ENCODE measurements around the gene CIB2.

Gene CIB2

DNA sequence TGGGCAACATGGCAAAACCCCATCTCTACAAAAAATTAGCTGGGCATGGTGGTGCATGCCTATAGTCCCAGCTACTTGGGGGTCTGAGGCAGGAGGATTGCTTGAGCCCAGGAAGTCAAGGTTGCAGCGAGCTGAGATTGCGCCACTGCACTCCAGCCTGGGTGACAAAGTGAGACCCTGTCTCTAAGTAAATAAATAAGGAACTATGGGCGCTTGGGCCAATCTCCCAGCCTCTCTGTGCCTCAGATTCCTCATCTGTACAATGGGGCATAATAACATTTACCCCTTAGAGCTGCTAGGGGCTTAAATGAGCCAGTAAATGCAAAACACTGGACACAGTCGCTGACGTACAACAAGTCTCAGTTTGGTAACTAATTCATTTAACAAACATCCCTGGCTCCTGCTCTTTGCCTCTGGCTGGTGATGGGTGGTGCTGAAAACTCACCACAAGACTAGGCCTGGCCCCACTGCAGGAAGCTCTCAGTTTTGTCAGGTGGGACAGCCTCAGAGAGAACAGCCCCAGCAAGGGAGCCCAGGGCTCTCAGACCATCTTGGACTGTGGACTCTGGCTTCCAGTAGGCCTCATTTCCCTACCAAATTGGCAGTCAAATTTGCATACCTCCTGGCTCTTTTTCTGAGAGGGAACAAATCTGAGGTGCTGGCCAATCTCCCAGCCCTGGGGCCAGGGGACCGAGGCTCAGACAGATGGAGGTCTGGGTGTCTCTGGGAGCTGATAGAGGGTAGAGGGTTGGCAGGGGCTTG, 47.4 kb downstream of the CIB2 start:
- DNase-seq (ENCODE audit: low spot score), result no peak

DNA sequence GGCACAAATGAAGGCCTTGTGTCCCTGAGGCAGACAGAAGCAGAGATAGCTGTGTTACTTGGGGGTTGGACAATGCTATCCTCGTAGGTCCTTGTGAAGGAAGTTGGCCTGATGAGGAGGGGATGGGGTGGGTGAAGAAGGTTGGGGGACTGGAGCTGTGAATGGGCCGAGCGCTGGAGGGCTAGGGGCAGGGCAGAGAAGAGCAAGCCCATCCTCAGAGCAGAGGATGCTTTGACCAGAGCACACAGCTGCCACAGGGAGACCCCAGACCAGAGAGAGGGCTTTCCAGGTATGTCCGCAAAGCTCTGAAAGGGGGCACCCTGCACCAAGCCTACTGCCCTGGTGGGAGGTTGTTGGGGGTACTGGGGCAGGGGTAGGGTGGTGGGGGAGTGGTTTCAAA, 48.1 kb downstream of the CIB2 start:
- DNase-seq (ENCODE audit: low spot score), result no peak

DNA sequence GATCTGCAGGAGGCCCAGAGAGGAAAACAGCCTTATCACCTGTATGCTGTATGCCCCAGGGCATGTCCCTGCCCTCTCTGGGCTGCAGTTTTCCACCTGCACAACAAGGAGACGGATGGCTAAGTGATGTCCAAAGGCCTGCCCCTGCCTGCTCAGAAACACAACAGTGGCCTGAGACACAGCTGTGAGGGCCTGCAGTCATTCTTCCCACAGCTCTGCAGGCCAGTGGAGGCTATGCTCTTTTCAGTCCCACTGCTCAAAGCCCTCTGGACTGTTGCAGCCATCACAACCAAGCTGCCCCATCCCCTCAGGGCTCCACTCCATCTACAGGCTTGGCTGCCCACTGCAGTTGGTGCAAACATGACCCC, 48.5 kb downstream of the CIB2 start:
- DNase-seq (ENCODE audit: low spot score), result no peak

DNA sequence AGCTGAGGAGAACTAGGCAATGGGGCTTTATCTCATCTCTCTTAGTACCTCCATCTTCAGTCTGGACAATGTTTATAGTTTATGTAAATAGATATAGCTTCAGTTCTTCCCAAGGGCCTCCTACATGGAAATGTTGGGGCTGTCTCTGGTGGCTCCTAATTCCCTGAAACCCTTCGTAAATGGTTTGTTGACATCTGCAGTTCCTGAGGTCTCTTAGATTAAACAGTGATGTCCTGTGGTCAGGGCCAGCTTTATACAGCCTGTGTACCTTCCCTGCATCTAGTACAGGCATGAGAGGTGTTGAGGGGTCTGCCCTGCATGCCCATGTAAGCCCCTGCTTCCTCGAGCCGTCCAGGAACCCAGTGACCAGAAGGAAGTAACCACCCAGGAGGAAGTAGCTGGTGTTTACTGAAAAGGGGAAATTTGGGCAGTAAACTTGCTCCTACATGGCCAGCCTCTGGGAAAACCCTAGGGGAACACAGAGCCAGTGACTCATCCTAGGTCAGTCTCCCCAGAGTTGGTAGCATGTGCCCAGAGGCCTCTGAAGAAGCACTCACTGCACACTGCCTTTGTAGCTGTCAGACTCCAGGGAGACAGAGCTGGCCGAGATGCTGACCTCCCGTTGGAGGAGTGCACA, 49.0 kb downstream of the CIB2 start:
- DNase-seq (ENCODE audit: low spot score), result no peak

DNA sequence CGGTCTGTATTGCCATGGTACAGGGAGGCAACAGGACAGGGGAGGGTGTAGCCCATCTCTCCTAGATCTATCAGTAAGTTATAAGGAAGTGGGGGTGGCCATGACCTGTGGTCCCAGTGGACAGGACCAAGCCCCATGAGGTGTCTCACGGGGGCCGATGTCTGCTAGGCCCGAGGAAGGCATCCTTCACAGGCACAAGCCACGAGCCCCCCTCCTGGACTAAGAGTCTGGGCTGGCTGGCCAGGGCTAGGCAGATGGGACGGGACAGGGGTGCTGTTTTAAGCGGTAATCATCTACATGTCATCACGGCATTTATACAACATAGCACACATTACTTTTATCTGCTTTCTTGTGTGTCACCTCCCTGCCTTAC, 51.2 kb downstream of the CIB2 start:
- no peak for DNase-seq (ENCODE audit: low spot score)

DNA sequence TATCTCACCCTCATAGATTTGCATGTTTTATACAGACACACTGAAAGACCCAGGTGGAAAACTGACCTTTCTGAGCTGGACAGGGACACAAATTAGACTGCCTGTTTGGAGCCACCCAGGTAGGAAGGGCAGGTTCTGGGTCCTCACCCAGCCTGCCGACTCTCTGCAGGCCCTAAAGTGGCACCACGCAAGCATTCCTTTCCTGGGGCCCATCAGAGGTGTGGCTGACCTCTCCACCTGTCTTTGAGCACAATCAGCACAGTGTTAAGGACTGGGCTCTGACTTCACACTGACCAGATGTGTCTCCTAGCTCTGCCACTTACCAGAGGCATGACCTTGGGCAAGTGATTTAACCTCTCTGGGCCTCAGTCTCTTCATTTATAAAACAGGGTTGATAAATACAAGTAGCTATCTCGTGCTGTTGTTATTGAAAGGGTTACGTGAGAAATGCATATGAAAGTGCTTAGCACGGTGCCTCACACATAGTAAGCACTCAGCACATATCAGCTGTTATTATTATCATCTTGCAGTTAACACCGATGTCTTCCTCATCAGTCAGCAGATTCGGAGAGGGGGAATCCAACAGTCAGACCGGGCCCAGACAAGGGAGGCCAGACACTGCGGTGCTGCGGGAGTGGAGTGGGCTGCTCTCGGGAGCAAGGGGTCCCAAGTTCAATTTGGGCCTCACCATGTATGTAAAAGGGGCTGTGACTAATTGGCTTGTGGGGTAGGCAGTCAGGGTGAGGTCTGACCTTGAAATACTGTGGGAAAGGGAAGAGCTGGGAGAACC, 51.8 kb downstream of the CIB2 start:
- no peak for DNase-seq (ENCODE audit: low spot score)

DNA sequence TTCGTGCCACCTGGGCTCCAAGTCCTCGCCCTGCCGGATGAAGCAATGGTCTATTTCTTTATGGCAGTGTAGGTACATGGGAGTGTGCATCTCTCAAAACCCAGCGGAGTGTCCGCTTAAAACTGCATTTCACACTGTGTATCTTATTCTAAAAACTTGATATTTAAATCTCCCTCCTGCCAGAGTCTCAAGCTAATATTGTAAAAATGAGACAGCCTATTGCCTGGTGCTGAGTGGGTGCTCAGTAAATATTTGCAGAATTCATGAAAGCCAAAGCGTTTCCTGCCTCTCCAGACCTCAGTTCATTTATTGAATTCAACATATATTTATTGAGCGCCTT, 53.4 kb downstream of the CIB2 start:
- DNase-seq (ENCODE audit: low spot score), result no peak

DNA sequence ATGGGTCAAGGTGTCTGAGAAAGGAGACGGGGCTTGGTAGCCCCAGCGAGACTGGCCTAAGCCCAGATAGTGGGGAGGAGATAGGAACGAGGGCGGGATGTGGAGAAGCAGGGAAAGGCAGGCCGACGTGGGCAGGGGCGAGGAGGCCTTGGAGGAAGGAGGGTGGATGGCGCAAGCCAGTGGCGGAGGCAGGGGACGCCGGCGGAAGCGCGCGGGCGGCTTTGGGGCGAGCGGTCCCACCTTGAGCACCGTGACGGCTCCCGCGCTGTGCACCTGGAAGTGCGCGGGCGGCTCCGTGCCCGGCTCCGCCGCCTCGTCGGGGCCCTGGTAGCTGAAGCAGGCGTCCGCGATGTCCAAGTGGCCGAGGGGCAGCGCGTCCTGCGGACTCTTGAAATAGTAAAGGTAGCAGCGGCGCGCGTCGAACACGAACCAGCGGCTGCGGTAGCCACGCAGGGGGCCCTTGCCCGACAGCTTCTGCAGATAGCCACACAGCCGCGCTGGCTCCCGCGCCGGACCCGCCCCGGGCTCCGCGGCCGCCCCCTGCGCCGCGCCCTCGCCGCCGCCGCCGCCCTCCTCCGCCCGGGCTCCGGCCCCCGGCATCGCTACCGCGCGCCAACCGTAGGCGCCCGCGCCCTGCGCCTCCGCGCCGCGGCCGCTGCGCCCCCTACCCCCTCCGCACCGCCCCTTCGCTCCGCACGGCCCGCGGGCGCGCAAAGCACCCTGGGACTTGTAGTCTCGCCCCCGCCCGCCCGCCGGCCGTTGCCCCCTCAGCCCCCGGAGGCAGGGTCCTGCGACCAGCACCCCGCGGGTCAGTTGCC, 54.0 kb downstream of the CIB2 start, which contains the start of gene TBC1D2B:
Gene TBC1D2B, minus strand, starts transcription at position 659 of the 818 bp plus-strand sequence. Its CDS starts 59 bp downstream, at position 600.
- peak; percentile 81 for DNase-seq (ENCODE audit: low spot score)

DNA sequence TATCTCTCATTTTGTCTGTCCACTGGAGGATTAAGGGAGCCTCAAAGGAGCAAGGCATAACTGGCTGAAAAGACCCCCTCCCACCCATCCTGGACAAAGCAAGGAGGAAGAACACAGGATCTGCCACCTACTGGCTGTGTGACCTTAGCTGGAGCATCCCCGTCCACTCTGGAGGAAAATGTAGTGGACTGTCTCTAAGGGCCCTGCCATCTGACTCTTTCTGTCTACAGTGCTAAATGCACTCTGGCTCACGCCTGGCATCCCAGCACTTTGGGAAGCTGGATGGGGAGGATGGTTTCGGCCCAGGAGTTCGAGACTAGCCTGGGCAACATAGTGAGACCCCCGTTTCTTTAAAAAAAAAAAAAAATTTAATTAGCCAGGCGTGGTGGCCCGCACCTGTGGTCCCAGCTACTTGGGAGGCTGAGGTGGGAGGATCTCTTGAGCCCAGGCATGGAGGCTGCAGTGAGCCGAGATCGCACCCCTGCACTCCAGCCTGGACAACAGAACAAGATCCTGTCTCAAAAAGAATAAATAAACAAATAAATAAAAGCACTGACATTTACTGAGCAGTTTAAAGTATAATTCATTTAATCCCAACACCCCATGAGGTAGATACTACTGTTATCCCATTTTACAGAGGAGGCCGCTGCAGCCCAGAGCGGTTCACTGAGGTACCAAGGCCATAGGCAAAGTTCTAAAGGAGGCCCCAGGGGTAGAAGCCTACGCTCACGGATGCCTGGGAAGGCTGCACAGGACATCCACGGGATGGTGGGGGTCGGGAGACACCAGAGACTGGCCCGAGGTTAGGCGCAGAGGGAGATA, 54.8 kb downstream of the CIB2 start:
- no peak for DNase-seq (ENCODE audit: low spot score)

DNA sequence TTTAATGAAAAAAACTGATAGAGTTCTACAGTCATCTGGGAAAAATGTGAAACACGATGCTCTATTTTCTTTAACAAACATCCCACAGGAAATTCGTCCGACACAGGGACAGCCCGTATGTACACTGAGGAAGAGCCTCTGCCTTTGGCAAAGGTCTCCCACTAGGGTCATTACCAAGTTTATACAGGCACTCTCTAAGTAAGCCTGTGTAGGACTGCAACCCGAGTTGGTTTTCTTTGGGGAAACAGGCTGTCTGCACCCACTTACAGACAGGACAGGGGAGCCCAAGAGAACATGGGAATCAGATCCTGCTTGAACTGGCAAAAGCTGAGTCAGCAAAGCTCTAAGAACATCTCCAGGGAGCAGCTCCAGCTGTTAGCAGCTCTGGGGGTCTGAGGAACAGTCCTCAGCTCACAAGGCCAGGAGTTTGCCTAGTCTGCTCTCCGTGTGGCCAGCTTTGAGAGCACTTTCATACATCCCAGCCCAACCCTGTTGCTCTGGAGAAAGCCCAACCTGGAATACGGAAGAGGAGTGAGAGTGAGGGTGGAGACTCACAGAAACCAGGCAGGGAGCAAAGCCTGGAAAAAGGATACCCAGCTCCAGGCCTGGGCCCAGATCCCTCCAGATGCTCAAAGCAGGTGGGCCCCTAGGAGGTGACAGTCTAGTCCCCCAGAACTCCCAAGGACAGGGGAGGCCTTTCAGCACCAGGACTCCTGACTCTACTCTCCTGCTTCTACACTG, 55.6 kb downstream of the CIB2 start:
- DNase-seq (ENCODE audit: low spot score), result peak; percentile 70

DNA sequence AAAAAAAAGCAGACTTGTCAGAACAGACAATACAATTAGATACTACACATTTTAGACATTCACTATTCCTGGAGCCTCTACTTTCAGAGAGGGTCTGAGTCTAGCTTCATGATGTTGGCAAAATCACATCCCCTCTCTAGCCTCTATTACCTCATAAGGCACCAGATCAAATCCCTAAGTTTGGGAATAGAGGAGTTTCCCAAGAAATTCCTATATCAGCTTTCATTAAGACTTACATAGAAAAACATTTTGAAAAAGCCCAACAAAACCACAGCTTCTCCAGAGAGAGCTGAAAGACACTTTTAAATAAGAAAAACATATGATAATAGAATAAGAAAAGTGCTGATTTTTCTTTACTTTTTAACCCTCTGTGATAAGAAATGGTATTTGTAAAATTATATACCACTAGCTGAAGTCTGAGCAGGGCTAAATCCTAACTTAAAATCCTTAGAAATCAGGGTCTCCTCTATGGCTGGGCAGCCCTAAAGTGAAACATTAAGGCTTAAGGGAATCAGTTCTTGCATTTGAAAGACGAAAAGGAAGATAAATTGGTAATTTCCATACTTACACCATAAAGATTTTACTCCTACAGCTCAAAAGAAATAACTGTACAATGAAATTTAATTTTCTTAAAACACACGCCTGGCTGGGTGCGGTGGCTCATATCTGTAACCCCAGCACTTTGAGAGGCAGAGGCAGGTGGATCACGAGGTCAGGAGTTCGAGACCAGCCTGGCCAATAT, 58.0 kb downstream of the CIB2 start:
- DNase-seq (ENCODE audit: low spot score), result no peak

DNA sequence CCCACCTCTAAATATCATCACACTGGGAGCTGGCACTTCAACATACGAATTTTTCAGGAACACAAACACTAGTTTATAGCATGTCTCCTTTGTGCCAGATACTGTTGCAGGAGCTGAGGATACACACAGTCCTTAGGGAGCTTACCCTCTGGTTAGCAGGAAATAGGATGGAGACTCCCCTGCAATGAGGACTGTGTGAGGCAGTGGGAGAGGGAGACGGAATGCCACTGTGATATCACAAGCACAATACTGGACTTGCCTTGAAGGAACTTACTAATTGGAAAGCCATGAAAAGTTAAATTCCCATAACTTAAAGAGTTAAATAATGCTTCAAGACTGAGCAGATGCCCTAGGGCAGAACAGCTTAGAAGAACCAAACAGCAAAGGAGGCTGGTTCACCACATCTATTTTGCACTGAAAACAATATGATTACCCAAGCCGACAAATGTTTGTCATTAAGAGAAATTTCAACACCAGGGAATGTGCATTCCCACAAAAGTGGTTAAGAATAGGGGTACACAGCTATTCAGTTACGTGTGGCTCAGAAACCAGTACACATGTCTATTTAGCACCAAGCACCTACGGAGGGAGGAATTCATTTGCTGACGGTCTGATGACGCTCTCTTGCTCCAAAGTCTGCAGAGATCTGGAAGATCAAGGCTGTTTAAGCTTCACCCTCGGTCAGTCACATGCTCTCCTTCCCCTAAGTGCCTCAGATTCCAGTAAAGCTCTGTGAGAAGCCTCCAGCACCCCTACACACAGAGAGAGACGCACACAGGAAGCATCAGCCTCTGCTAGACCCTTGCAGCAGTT, 59.0 kb downstream of the CIB2 start:
- DNase-seq (ENCODE audit: low spot score), result peak; percentile 50

DNA sequence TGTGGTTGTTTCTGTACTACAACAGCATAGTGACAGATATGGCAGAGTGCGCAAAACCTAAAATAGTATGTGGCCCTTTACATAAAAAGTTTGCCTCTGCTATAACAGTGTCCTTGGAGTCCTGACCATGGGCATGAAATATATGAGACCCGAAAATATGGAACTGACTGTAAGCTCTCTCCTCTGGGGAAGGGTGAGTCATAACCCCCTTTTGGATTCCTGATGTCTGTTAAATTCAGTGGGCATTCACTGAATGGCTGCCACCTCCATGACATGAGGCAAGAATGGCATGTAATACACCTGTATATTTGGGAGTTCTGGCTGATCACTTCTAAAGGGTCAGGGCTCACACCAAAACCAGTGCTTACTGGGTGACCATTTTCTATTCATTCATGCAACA, 59.9 kb downstream of the CIB2 start:
- DNase-seq (ENCODE audit: low spot score), result no peak

DNA sequence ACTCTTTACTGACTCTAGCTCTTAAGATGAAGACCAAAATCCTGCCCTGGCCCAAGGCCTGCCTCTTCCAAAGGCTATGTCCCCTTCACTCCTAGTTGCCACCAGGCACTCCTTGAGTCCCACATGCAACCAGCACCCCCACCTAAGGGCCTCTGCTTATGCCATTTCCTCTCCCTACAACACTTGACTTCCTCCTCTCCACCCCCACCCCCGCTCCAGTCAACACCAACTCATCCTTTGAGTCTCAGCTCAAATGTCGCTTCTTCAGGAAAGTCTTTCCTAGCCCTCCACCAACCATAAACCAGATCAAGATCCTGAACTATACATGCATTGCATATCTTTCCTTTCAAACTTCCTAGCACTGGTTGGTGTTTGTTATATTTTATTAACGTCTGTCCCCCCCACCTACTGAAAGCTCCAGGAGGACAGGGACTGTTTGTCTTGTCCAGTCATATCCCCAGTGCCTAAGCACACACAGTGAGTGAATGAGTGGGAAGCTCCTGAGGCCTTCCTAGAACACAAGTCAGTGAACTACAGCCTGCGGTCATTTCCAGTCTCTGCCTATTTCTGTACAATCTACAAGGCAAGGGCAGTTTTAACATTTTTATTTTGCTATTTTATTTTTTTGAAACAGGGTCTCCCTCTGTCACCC, 61.1 kb downstream of the CIB2 start:
- no peak for DNase-seq (ENCODE audit: low spot score)

DNA sequence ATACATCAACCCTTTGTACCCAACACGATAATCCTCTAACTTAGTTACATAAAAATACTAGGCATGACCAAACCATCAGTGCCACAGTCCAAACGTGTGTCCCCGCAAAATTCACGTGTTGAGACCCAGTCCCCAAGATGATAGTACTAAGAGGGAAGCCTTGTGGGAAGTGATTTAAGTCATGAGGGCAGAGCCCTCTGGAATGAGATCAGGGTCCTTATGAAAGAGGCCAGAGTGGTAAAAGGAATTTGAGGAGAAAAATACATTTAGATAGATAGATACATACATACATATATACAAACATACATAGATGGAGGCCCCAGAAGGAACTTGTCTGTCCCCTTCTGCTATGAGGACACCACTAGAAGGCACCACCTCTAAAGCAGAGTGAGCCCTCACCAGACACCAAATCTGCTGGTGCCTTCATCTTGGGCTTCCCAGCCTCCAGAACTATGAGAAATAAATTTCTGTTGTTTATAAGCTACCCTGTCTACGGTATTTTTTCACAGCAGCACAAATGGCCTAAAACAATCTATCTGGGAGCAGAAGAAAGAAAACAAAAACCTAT, 61.7 kb downstream of the CIB2 start:
- DNase-seq (ENCODE audit: low spot score), result no peak

DNA sequence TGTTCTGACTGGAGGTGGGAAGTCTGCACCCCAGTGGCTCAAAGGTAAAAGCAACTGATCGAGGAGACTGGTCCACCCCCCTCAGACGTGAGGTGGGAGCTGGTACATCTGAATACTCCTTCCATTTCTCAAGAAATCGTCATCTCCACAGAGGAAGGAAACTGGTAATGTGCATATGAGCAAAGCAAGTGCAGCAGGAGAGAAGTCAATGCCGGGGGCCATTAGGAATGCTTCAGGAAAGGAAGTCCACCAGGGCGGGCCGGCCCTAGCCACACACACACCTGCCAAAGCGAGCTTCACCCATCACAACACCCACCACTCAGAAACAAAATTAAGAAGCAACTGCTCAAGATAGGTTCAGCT, 62.2 kb downstream of the CIB2 start:
- no peak for DNase-seq (ENCODE audit: low spot score)

DNA sequence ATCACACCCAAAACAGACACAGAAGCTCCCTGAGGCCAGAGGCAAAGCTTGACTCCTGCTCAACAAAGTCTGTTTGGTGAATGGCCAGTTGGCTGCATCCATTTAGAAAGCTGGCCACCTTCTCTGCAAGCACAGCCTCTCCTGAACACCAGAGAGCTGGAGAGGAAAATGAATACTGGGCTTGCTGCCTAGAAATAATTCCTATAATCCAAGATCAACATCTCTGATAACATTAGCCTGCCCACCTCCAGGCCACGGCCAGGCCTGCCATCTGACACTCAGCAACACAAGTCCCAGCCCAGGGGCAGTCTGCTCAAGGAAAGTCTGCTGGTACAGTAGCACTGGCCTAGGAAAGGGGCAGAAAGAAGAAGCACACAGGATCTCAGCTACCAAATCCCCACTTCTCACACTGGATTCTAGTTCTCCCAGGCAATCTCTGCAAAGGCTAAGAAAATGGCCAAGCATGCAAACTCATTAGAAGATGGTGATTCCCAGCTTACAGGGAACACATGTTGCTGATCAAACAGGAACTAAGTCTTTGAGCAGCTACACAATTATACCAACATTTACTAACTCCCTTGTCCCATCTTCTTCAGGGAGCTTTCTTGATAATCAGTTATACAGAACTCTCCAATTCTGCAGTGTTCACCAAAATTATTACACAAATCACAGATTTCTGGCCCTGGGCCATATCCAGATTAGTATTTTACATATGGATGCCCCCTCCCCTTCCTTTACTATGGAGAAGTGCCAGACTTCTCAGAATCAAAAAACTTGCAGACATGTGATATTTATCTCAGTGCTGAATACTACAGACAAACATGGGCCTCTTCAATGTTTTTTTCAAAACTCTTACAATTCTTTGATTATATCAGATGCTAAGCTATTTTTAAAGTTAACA, 63.7 kb downstream of the CIB2 start:
- no peak for DNase-seq (ENCODE audit: low spot score)
